Omental fat pad (tissue), 4 donors: ENCODE data around the gene SETD2. TPM values are rescaled to one million over a fixed set of nuclear protein-coding genes. Genes with fewer than 3 reads are reported as not detected.

Experiments used
- ATAC-seq: fragments of 150-250 bp; one replicate; pipeline ENCODE4 v1.9.1; 2016; ENCODE audit warnings: mild to moderate bottlenecking, moderate library complexity; ENCODE audit not compliant: low FRiP score
- DNase-seq: peaks from one replicate; pipeline ENCODE4 v3.0.0-alpha.2; 2019; ENCODE audit warnings: low spot score
- CTCF ChIP-seq, 3 donors: fragments of 450-650 bp; IDR thresholded peaks; one replicate each; pipeline ENCODE4 v1.5.1; 2016 to 2017; ENCODE audit warnings: antibody characterized with exemption in 3 of 3, mild to moderate bottlenecking in 3 of 3, moderate library complexity in 2 of 3
- total RNA-seq, 4 donors: library from RNA; depleted of rRNA; stranded (reverse); fragments of >200 nt; gene quantifications; one replicate each; pipeline ENCODE4 v1.1.0, GENCODE V29; 2016

Gene SETD2
- total RNA-seq, 4 donors from 2014 or later, result 42.9 to 83.1 (median 52.1) TPM

- ATAC-seq, result no peak
- no peak for DNase-seq
Observed at GRCh38 chr3:46981932-46982471, 181.9 kb downstream of the SETD2 start.

GRCh38 chr3:46979958-46980497, 183.9 kb downstream of the SETD2 start:
- DNase-seq, result no peak
- TF ChIP-seq CTCF (IDR thresholded peaks at IDR 0.05), result no peak
- ATAC-seq, result no peak

More at GRCh38 chr3:46981932-46982471, 181.9 kb downstream of the SETD2 start:
- no peak for TF ChIP-seq CTCF (IDR thresholded peaks at IDR 0.05)

GRCh38 chr3:46978985-46979944, 184.6 kb downstream of the SETD2 start, which contains the start of gene NBEAL2:
Gene NBEAL2 (plus strand): TSS chr3:46979666. CDS start chr3:46979862, 196 bp downstream.
- TF ChIP-seq CTCF (IDR thresholded peaks at IDR 0.05), result no peak
- ATAC-seq (peak; percentile 84), DNase-seq (peak; percentile 83)

GRCh38 chr3:46978381-46978780, 185.5 kb downstream of the SETD2 start:
- ATAC-seq (no peak), DNase-seq (no peak)
- TF ChIP-seq CTCF (IDR thresholded peaks at IDR 0.05), result no peak

- DNase-seq (no peak), ATAC-seq (no peak)
- TF ChIP-seq CTCF (IDR thresholded peaks at IDR 0.05), result no peak
Observed at GRCh38 chr3:46977811-46978195, 186.1 kb downstream of the SETD2 start.

- DNase-seq (peak; percentile 84), ATAC-seq (peak; percentile 90)
- TF ChIP-seq CTCF (IDR thresholded peaks at IDR 0.05), result no peak
Observed at GRCh38 chr3:46976326-46977190, 187.4 kb downstream of the SETD2 start, which contains the start of gene CCDC12. Gene CCDC12 (minus strand): TSS chr3:46976745. CDS start chr3:46976732, 13 bp downstream.
